Neural cell (in vitro differentiated cells): Measurements from ENCODE around the gene IRF3. TPM values are rescaled to one million over a fixed set of nuclear protein-coding genes. Genes with fewer than 3 reads are reported as not detected.

ENCODE experiments used
- H2AFZ ChIP-seq: fragments of 200-600, 300-800 bp; sonication (generic), shearing (Covaris generic); 2 replicates; pipeline ENCODE4 v1.6.0; 2014; ENCODE audit warnings: low read depth, mild to moderate bottlenecking, antibody characterized with exemption, low read length, moderate library complexity
- H3F3A ChIP-seq: fragments of 200-600 bp; shearing (Covaris generic); 2 replicates; pipeline ENCODE4 v1.6.1; 2016; ENCODE audit warnings: mild to moderate bottlenecking, moderate library complexity, mixed read lengths, antibody characterized with exemption, low read length; ENCODE audit not compliant: insufficient read depth, poor library complexity, severe bottlenecking
- H3K27ac ChIP-seq: fragments of 200-600, 300-800 bp; sonication (generic), shearing (Covaris generic); 2 replicates; pipeline ENCODE4 v1.5.1; 2014; ENCODE audit warnings: mild to moderate bottlenecking, low read length, moderate library complexity
- H3K27me3 ChIP-seq: fragments of 300-800, 200-600 bp; sonication (generic), shearing (Covaris generic); 2 replicates; pipeline ENCODE4 v1.6.0; 2014; ENCODE audit warnings: mild to moderate bottlenecking, low read depth, low read length, moderate library complexity; ENCODE audit not compliant: insufficient read depth
- H3K36me3 ChIP-seq: fragments of 300-800, 200-600 bp; sonication (generic), shearing (Covaris generic); 2 replicates; pipeline ENCODE4 v1.5.1; 2014; ENCODE audit warnings: mild to moderate bottlenecking, antibody characterized with exemption, low read length, moderate library complexity; ENCODE audit not compliant: insufficient read depth
- H3K4me2 ChIP-seq: fragments of 300-800, 200-600 bp; sonication (generic), shearing (Covaris generic); 2 replicates; pipeline ENCODE4 v1.6.0; 2014; ENCODE audit warnings: mild to moderate bottlenecking, low read length
- H3K4me3 ChIP-seq: fragments of 300-800, 200-600 bp; sonication (generic), shearing (Covaris generic); 2 replicates; pipeline ENCODE4 v1.5.1; 2014; ENCODE audit warnings: mild to moderate bottlenecking, low read length, moderate library complexity
- H3K79me2 ChIP-seq: fragments of 200-600 bp; shearing (Covaris generic); replicated peaks from 2 replicates; pipeline ENCODE4 v1.6.0; 2014; ENCODE audit warnings: mild to moderate bottlenecking, low read length, moderate library complexity; ENCODE audit not compliant: insufficient read depth
- H3K9ac ChIP-seq: fragments of 300-800, 200-600 bp; sonication (generic), shearing (Covaris generic); 2 replicates; pipeline ENCODE4 v1.6.1; 2016; ENCODE audit warnings: mild to moderate bottlenecking, low read length, mixed read lengths
- H3K9me2 ChIP-seq: fragments of 200-600 bp; shearing (Covaris generic); 2 replicates; pipeline ENCODE4 v1.6.1; 2016; ENCODE audit warnings: mild to moderate bottlenecking, low read length, mixed read lengths; ENCODE audit not compliant: insufficient read depth
- H3K9me3 ChIP-seq: fragments of 200-600, 300-800 bp; sonication (generic), shearing (Covaris generic); 2 replicates; pipeline ENCODE4 v1.6.1; 2016; ENCODE audit warnings: mild to moderate bottlenecking, mixed run types, low read length, moderate library complexity, mixed read lengths
- H4K20me1 ChIP-seq: fragments of 200-600 bp; shearing (Covaris generic); 2 replicates; pipeline ENCODE4 v1.6.1; 2016; ENCODE audit warnings: mild to moderate bottlenecking, mixed run types; ENCODE audit not compliant: insufficient read depth
- EP300 ChIP-seq: fragments of 450-650 bp; conservative IDR thresholded peaks from 2 replicates; pipeline ENCODE4 v1.6.1; 2014; ENCODE audit warnings: antibody characterized with exemption, mild to moderate bottlenecking, moderate library complexity; ENCODE audit not compliant: poor library complexity, severe bottlenecking
- EZH2 ChIP-seq: fragments of 200-600, 300-800 bp; shearing (Covaris generic), sonication (generic); IDR thresholded peaks from 2 replicates; pipeline ENCODE4 v1.6.1; 2014; ENCODE audit warnings: antibody characterized with exemption, low read length, borderline replicate concordance, mild to moderate bottlenecking; ENCODE audit not compliant: insufficient read depth, poor library complexity, severe bottlenecking
- MXI1 ChIP-seq: fragments of 450-650 bp; conservative IDR thresholded peaks from 2 replicates; pipeline ENCODE4 v1.6.1; 2014; ENCODE audit warnings: antibody characterized with exemption, mild to moderate bottlenecking; ENCODE audit not compliant: poor library complexity, severe bottlenecking
- POLR2AphosphoS5 ChIP-seq: IDR thresholded peaks from 2 replicates; pipeline ENCODE4 v1.6.1; 2012
- RAD21 ChIP-seq: fragments of 450-650 bp; conservative IDR thresholded peaks from 2 replicates; pipeline ENCODE4 v1.6.1; 2014; ENCODE audit warnings: antibody characterized with exemption, mild to moderate bottlenecking, moderate library complexity
- SMC3 ChIP-seq: fragments of 450-650 bp; conservative IDR thresholded peaks from 2 replicates; pipeline ENCODE4 v1.6.1; 2014; ENCODE audit warnings: antibody characterized with exemption, mild to moderate bottlenecking, moderate library complexity; ENCODE audit not compliant: poor library complexity
- TAF1 ChIP-seq: IDR thresholded peaks from 2 replicates; pipeline ENCODE4 v1.6.1; 2012; ENCODE audit warnings: low read depth
- polyA plus RNA-seq: library from polyadenylated mRNA; depleted of rRNA; stranded (reverse); fragments of >200 nt; gene quantifications from 2 replicates; pipeline ENCODE4 v1.2.3, GENCODE V29; 2014
- TF ChIP-seq, protein P1 (sequence below): fragments of 450-650 bp; IDR thresholded peaks from 2 replicates; pipeline ENCODE4 v1.5.1; 2014; ENCODE audit warnings: antibody characterized with exemption, mild to moderate bottlenecking, moderate library complexity; ENCODE audit not compliant: poor library complexity, severe bottlenecking
- TF ChIP-seq, protein P2 (sequence below): IDR thresholded peaks from 2 replicates; pipeline ENCODE4 v1.6.1; 2012; ENCODE audit warnings: borderline replicate concordance

IRF3 gene
- polyA plus RNA-seq, 1 donor from 2014 or later: 39.4 TPM

DNA sequence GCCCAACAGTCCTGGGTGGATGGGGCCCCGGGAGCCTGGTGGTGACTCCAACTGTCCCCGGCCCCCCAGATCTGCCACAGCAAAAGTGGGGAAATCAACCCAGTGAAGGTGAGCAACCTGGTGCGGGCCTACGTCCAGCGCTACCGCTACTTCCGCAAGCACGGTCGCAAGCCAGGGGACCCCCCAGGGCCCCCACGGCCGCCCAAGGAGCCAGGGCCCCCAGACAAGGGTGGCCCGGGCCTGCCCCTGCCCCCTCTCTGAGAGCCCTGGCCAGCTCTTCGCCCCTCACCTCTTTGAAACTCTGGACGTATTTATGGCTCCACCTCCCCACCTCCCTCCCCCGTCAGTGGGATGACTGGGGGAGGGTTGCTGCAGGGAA, 7.5 kb downstream of the IRF3 start:
- H3K9ac ChIP-seq: no peak overlapping the region
- no peaks in the 10 kb centered on the region for H3K9me3 ChIP-seq
- H3K36me3 ChIP-seq: no peaks in the 10 kb centered on the region
- no peaks in the 10 kb centered on the region for H3F3A ChIP-seq
- no peak overlapping the region for H3K4me3 ChIP-seq
- TF ChIP-seq RAD21 (no peak), MXI1 (no peak), EP300 (no peak), EZH2 (no peak)
- no peak overlapping the region for H3K27ac ChIP-seq
- H3K79me2 ChIP-seq: no peaks in the 10 kb centered on the region
- no peaks in the 10 kb centered on the region for H4K20me1 ChIP-seq
- H2AFZ ChIP-seq: no peak overlapping the region
- H3K9me2 ChIP-seq: no peaks in the 10 kb centered on the region
- H3K27me3 ChIP-seq: no peaks in the 10 kb centered on the region
- no peak overlapping the region for H3K4me2 ChIP-seq

DNA sequence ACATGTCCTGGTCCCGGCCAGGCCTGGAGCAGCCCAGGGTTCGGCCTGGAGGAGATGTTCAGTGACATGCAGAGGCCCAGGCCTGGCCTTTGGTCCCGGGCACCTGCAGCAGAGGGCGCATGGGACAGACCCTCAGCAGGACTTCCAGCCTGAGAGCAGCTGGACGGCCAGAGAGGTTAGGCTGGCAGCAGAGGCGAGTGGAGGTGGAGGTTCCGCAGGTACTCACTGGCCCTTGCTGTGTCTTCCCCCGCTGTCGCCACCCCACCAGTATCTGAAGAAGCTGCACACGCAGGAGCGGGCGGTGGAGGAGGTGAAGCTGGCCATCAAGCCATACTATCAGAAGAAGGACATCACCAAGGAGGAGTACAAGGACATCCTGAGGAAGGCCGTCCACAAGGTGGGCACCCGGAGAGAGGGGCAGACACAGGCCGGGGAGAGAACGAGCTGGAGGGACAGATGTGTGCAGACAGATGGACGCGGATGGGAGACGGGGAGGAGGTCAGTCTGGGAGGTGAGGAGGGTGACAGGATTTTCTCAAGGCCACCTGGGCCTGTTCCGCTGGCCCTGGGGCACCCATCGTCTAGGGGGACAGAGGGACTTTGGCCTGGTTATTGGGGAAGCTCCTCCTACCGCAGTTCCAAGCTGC, 8.0 kb downstream of the IRF3 start:
- no peak overlapping the region for H3K27ac ChIP-seq
- H2AFZ ChIP-seq: no peak overlapping the region
- H3K36me3 ChIP-seq: no peaks in the 10 kb centered on the region
- H3K9me3 ChIP-seq: no peaks in the 10 kb centered on the region
- no peak overlapping the region for H3K4me3 ChIP-seq
- H4K20me1 ChIP-seq: no peaks in the 10 kb centered on the region
- no peak for TF ChIP-seq MXI1
- H3K9ac ChIP-seq: no peak overlapping the region
- H3K79me2 ChIP-seq: no peaks in the 10 kb centered on the region
- H3F3A ChIP-seq: no peaks in the 10 kb centered on the region
- H3K27me3 ChIP-seq: no peaks in the 10 kb centered on the region
- H3K9me2 ChIP-seq: no peaks in the 10 kb centered on the region
- H3K4me2 ChIP-seq: no peak overlapping the region

DNA sequence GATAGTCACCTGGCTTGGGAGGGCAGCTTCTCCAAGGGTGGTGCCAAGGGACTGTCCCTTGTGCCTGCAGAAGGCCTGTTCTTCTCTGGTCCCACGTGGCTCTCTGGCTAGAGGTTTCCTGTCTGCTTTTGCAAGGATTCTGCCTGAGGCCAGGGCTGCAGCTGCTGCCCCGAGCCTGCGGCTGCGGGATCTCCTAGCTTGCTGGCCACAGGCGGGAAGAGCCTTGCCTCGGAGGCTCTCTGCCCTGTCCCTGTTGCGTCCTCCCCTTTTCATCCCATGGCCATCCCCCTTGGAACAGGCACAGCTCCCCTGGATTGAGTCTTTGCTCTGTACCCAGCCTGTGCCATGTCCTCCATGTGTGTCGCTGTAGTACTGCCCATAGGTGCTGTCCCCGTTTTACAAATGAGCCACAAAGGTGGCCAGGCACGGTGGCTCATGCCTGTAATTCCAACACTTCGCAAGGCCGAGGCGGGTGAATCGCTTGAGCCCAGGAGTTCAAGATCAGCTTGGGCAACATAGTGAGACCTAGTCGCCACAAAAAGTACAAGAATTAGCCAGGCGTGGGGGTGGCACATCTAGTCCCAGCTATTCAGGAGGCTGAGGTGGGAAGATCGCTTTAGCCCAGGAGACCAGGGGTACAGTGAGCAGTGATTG, 9.1 kb downstream of the IRF3 start:
- no peak overlapping the region for H3K4me3 ChIP-seq
- H3K27me3 ChIP-seq: no peaks in the 10 kb centered on the region
- H3K9me2 ChIP-seq: no peaks in the 10 kb centered on the region
- H3K4me2 ChIP-seq: no peak overlapping the region
- H3K9ac ChIP-seq: no peak overlapping the region
- no peak overlapping the region for H3K27ac ChIP-seq
- TF ChIP-seq RAD21 (no peak), TAF1 (no peak), EZH2 (no peak), MXI1 (no peak), SMC3 (no peak), POLR2AphosphoS5 (no peak), EP300 (no peak)
- TF ChIP-seq, protein P1, sequence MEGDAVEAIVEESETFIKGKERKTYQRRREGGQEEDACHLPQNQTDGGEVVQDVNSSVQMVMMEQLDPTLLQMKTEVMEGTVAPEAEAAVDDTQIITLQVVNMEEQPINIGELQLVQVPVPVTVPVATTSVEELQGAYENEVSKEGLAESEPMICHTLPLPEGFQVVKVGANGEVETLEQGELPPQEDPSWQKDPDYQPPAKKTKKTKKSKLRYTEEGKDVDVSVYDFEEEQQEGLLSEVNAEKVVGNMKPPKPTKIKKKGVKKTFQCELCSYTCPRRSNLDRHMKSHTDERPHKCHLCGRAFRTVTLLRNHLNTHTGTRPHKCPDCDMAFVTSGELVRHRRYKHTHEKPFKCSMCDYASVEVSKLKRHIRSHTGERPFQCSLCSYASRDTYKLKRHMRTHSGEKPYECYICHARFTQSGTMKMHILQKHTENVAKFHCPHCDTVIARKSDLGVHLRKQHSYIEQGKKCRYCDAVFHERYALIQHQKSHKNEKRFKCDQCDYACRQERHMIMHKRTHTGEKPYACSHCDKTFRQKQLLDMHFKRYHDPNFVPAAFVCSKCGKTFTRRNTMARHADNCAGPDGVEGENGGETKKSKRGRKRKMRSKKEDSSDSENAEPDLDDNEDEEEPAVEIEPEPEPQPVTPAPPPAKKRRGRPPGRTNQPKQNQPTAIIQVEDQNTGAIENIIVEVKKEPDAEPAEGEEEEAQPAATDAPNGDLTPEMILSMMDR: no peak
- TF ChIP-seq, protein P2, sequence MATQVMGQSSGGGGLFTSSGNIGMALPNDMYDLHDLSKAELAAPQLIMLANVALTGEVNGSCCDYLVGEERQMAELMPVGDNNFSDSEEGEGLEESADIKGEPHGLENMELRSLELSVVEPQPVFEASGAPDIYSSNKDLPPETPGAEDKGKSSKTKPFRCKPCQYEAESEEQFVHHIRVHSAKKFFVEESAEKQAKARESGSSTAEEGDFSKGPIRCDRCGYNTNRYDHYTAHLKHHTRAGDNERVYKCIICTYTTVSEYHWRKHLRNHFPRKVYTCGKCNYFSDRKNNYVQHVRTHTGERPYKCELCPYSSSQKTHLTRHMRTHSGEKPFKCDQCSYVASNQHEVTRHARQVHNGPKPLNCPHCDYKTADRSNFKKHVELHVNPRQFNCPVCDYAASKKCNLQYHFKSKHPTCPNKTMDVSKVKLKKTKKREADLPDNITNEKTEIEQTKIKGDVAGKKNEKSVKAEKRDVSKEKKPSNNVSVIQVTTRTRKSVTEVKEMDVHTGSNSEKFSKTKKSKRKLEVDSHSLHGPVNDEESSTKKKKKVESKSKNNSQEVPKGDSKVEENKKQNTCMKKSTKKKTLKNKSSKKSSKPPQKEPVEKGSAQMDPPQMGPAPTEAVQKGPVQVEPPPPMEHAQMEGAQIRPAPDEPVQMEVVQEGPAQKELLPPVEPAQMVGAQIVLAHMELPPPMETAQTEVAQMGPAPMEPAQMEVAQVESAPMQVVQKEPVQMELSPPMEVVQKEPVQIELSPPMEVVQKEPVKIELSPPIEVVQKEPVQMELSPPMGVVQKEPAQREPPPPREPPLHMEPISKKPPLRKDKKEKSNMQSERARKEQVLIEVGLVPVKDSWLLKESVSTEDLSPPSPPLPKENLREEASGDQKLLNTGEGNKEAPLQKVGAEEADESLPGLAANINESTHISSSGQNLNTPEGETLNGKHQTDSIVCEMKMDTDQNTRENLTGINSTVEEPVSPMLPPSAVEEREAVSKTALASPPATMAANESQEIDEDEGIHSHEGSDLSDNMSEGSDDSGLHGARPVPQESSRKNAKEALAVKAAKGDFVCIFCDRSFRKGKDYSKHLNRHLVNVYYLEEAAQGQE: no peak
- H4K20me1 ChIP-seq: no peaks in the 10 kb centered on the region
- no peak overlapping the region for H2AFZ ChIP-seq
- no peaks in the 10 kb centered on the region for H3F3A ChIP-seq
- H3K79me2 ChIP-seq: no peaks in the 10 kb centered on the region
- no peaks in the 10 kb centered on the region for H3K9me3 ChIP-seq
- no peaks in the 10 kb centered on the region for H3K36me3 ChIP-seq
